Ishikawa (cell line): ENCODE data around the gene DIAPH2.

ENCODE experiments used
- CEBPB ChIP-seq: IDR thresholded peaks from 2 replicates; pipeline ENCODE4 v1.6.1; 2012
- CREB1 ChIP-seq: IDR thresholded peaks from 2 replicates; pipeline ENCODE4 v1.6.1; 2012; ENCODE audit warnings: low read depth
- EGR1 ChIP-seq: IDR thresholded peaks from 2 replicates; pipeline ENCODE4 v1.6.1; 2012
- EP300 ChIP-seq: IDR thresholded peaks from 2 replicates; pipeline ENCODE4 v1.6.1; 2012; ENCODE audit warnings: borderline replicate concordance
- FOXM1 ChIP-seq: IDR thresholded peaks from 2 replicates; pipeline ENCODE4 v1.6.1; 2012; ENCODE audit warnings: low read depth, borderline replicate concordance
- NFIC ChIP-seq: IDR thresholded peaks from 2 replicates; pipeline ENCODE4 v1.6.1; 2012
- RAD21 ChIP-seq: IDR thresholded peaks from 2 replicates; pipeline ENCODE4 v1.6.1; 2012; ENCODE audit warnings: low read depth
- TAF1 ChIP-seq: IDR thresholded peaks from 2 replicates; pipeline ENCODE4 v1.6.1; 2012; ENCODE audit warnings: low read depth, mild to moderate bottlenecking
- TCF12 ChIP-seq: IDR thresholded peaks from 2 replicates; pipeline ENCODE4 v1.6.1; 2012; ENCODE audit warnings: low read depth
- TEAD4 ChIP-seq: IDR thresholded peaks from 2 replicates; pipeline ENCODE4 v1.6.1; 2012
- YY1 ChIP-seq: IDR thresholded peaks from 2 replicates; pipeline ENCODE4 v1.6.1; 2012; ENCODE audit warnings: low read depth
- ZBTB7A ChIP-seq: IDR thresholded peaks from 2 replicates; pipeline ENCODE4 v1.6.1; 2012; ENCODE audit warnings: low read depth
- TF ChIP-seq, protein P1 (sequence below): IDR thresholded peaks from 2 replicates; pipeline ENCODE4 v1.6.1; 2012; ENCODE audit warnings: low read depth, mild to moderate bottlenecking
- TF ChIP-seq, protein P2 (sequence below): IDR thresholded peaks from 2 replicates; pipeline ENCODE4 v1.6.1; 2012
- TF ChIP-seq, protein P3 (sequence below): IDR thresholded peaks from 2 replicates; pipeline ENCODE4 v1.6.1; 2012

The DIAPH2 gene

DNA sequence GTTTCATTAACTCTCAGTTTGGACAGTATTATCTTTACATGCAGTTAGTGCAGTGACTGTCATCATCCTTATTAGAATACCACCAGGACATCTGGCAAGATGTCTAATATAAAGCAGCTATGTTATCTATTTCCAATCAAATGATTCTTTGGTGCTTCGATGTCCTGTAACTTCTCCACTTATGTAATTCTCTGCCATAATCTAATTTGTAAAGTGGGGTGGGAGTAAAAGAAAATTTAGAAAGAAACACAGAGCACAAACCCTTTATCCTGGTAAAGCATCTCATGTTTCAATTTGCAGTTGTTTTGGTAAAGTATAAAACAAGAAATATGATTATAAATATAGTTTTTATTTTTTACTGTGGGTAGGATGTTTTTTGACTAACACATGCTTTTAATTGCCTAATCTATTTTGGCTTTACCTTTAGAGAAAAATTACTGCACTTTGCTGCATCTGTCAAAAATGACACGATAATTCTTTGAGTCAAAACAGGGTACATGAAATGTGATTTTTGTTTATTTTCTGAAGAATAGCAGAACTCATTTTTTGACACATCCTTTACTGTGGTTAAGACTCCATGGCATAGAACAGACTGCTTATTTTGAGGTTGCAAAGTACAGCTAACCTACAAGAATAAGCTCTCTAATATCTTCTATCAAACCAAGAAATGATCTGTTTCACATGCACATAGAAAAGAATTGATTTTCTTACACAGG lies 581.9 kb downstream of the DIAPH2 start:
- TF ChIP-seq CREB1 (no peak), YY1 (no peak), RAD21 (no peak), FOXM1 (no peak), NFIC (no peak), EGR1 (no peak), EP300 (no peak), TCF12 (no peak), CEBPB (no peak), ZBTB7A (no peak), TAF1 (no peak), TEAD4 (no peak)
- TF ChIP-seq, protein P1, sequence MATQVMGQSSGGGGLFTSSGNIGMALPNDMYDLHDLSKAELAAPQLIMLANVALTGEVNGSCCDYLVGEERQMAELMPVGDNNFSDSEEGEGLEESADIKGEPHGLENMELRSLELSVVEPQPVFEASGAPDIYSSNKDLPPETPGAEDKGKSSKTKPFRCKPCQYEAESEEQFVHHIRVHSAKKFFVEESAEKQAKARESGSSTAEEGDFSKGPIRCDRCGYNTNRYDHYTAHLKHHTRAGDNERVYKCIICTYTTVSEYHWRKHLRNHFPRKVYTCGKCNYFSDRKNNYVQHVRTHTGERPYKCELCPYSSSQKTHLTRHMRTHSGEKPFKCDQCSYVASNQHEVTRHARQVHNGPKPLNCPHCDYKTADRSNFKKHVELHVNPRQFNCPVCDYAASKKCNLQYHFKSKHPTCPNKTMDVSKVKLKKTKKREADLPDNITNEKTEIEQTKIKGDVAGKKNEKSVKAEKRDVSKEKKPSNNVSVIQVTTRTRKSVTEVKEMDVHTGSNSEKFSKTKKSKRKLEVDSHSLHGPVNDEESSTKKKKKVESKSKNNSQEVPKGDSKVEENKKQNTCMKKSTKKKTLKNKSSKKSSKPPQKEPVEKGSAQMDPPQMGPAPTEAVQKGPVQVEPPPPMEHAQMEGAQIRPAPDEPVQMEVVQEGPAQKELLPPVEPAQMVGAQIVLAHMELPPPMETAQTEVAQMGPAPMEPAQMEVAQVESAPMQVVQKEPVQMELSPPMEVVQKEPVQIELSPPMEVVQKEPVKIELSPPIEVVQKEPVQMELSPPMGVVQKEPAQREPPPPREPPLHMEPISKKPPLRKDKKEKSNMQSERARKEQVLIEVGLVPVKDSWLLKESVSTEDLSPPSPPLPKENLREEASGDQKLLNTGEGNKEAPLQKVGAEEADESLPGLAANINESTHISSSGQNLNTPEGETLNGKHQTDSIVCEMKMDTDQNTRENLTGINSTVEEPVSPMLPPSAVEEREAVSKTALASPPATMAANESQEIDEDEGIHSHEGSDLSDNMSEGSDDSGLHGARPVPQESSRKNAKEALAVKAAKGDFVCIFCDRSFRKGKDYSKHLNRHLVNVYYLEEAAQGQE: no peak
- TF ChIP-seq, protein P2, sequence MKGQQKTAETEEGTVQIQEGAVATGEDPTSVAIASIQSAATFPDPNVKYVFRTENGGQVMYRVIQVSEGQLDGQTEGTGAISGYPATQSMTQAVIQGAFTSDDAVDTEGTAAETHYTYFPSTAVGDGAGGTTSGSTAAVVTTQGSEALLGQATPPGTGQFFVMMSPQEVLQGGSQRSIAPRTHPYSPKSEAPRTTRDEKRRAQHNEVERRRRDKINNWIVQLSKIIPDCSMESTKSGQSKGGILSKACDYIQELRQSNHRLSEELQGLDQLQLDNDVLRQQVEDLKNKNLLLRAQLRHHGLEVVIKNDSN: no peak
- TF ChIP-seq, protein P3, sequence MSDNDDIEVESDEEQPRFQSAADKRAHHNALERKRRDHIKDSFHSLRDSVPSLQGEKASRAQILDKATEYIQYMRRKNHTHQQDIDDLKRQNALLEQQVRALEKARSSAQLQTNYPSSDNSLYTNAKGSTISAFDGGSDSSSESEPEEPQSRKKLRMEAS: no peak

DNA sequence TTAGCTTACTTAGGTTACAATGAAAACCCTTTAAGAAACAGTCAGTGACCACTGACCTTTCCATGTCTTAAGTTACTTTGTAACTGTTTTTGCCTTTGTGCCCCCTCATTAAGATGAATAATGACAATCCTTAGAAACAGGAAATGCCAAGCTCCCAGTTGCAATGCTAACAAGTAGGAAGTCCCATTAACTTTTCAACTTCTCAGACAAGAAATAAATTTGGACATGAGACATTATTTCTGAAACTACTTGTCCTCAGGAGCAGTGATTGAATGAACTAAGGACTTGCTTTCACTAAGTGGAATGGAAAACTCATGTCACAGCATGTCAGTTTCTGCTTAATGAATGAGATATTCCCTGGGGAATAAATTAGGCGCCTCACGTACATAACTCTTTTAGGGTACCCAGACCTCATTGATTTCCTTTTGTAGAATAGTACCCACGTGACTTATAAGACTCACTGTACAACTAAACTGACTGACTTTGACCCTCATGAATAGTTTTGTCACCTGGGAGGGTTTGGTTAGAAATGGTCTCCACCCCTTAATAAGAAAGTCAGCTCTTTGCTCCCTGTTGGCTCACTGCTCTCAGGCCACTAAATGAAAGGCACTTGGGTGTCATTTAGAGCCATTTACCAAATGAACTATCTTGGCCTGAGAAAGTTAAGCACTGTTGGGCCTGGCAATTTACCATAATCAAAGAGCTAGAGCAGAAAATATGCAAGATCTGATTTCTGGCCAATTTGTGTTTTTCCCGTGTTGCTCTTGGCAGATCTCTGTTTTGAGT lies 582.9 kb downstream of the DIAPH2 start:
- TF ChIP-seq ZBTB7A: no peak
- TF ChIP-seq EP300: no peak
- TF ChIP-seq, protein P2: no peak
- no peak for TF ChIP-seq TCF12
- TF ChIP-seq RAD21: no peak

DNA sequence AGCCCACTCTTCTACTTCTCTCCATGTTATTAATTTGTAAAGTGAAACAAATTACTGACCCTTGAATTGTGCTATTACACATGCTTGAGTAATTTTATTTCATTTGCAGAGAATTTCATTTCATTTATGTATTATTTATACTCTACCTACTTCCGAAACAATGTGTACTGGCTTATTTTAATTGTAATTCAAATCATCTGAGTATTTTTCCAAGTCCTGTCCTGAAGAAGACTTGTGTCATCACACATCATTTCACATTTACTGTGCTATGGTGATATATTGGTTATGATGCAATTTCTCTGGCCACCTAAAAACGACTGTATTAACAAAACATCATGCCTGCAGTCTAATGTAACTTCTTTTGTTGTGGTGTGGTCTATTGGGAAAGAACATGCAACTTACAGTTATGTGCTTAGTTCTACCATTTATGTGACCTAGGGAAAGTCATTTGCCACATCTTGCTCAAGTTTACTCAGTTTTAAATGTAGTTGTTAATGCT lies 583.6 kb downstream of the DIAPH2 start:
- TF ChIP-seq TCF12 (no peak), FOXM1 (no peak), TAF1 (no peak), TEAD4 (no peak), RAD21 (no peak), EP300 (no peak), ZBTB7A (no peak), YY1 (no peak), EGR1 (no peak)
- TF ChIP-seq, protein P2: no peak
- TF ChIP-seq, protein P1: no peak
- TF ChIP-seq, protein P3: no peak

DNA sequence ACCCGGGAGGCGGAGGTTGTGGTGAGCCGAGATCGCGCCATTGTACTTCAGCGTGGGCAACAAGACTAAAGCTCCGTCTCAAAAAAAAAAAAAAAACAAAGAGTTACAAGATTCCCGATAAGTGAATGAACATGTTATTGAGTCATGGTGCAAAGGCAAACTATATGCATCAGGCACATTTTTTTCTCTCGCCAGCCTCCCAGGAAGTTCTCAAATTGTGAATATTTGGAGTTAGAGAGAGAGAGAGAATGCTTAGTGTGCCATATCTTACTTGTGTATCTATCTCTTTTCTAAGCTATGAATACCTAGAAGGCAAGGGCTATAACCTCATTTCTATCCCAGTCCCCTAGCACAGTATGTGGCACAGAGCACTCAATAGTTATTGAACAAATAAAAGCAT lies 599.9 kb downstream of the DIAPH2 start:
- TF ChIP-seq ZBTB7A (no peak), RAD21 (no peak), TAF1 (no peak), CREB1 (no peak), NFIC (no peak)
- TF ChIP-seq, protein P2: no peak

DNA sequence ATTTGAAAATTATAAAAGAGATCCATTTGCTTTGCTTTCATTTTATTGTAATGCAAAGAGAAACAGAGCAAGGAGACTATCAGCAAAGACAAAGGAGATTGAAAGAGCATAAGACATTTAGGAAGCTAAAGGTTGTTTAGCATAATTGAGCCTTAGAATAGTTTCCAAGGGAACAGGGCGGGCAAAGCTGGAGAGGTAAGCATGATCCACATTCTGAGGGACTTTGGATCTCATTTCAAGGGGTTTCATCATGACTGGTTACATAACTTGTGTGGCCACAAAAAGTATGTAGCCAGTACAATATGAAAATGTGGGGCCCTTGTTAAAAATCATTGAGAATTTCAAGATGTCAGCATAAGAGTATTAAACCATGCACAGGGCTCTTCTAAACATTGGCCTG lies 605.6 kb downstream of the DIAPH2 start:
- no peak for TF ChIP-seq CEBPB
- TF ChIP-seq EGR1: no peak
- TF ChIP-seq, protein P3: no peak
- TF ChIP-seq FOXM1: no peak
- no peak for TF ChIP-seq ZBTB7A
- no peak for TF ChIP-seq YY1
- no peak for TF ChIP-seq TAF1
- TF ChIP-seq TCF12: no peak
- TF ChIP-seq, protein P1: no peak
- TF ChIP-seq EP300: no peak
- no peak for TF ChIP-seq RAD21
- TF ChIP-seq NFIC: no peak
